CD14-positive monocyte (primary cell): ENCODE data around the gene CLDN24. TPM values are rescaled to one million over a fixed set of nuclear protein-coding genes. Genes with fewer than 3 reads are reported as not detected.

Source experiments
- DNase-seq, 3 donors: peaks; one replicate each; pipeline ENCODE4 v3.0.0-alpha.2; 2011 to 2022
- H2AFZ ChIP-seq: 2 replicates; pipeline ENCODE4 v1.6.0; 2012; ENCODE audit warnings: mild to moderate bottlenecking, low read depth, low read length, inconsistent platforms; ENCODE audit not compliant: insufficient read depth, poor library complexity, severe bottlenecking
- H3K27ac ChIP-seq, 2 donors: 1 replicate in 1 of 2; 2 replicates in 1 of 2; pipeline ENCODE4 v1.5.1; 2012 to 2013; ENCODE audit warnings: low read length in 2 of 2, control low read depth in 1 of 2, inconsistent platforms in 1 of 2, low read depth in 1 of 2, mild to moderate bottlenecking in 1 of 2
- H3K27me3 ChIP-seq, 2 donors: one replicate each; pipeline versions ENCODE4 v1.6.0 to v1.6.1; 2011 to 2013; ENCODE audit warnings: low read length in 2 of 2; ENCODE audit not compliant: control insufficient read depth in 2 of 2, insufficient read depth in 2 of 2
- H3K36me3 ChIP-seq, 2 donors: replicated peaks in 1 of 2; 1 replicate in 1 of 2; 2 replicates in 1 of 2; pipeline versions ENCODE4 v1.5.1 to v1.6.1; 2012 to 2013; ENCODE audit warnings: low read length in 2 of 2, control low read depth in 1 of 2, inconsistent platforms in 1 of 2, mild to moderate bottlenecking in 1 of 2; ENCODE audit not compliant: insufficient read depth in 2 of 2, control insufficient read depth in 1 of 2
- H3K4me1 ChIP-seq, 2 donors: 1 replicate in 1 of 2; 2 replicates in 1 of 2; pipeline versions ENCODE4 v1.5.1 to v1.6.1; 2012 to 2013; ENCODE audit warnings: low read length in 2 of 2, control low read depth in 1 of 2, inconsistent platforms in 1 of 2, mild to moderate bottlenecking in 1 of 2, moderate library complexity in 1 of 2; ENCODE audit not compliant: insufficient read depth in 2 of 2, control insufficient read depth in 1 of 2
- H3K4me2 ChIP-seq: replicated peaks from 2 replicates; pipeline ENCODE3; 2012; ENCODE audit warnings: low read length, moderate library complexity, mild to moderate bottlenecking; ENCODE audit not compliant: poor library complexity, severe bottlenecking; ENCODE audit errors: extremely low read depth
- H3K4me3 ChIP-seq, 3 experiments: fragments of 200-600 bp in 1 of 3; sonication (generic) in 1 of 3; replicated peaks in 1 of 3; 1 replicate in 2 of 3; 2 replicates in 1 of 3; pipeline ENCODE4 v1.5.1; 2011 to 2013; ENCODE audit warnings: low read length in 3 of 3, mild to moderate bottlenecking in 3 of 3, control low read depth in 2 of 3, low read depth in 2 of 3, inconsistent platforms in 1 of 3, moderate library complexity in 1 of 3
- H3K79me2 ChIP-seq: 2 replicates; pipeline ENCODE4 v1.6.0; 2012; ENCODE audit warnings: mild to moderate bottlenecking, control low read depth, inconsistent platforms, low read length, moderate library complexity; ENCODE audit not compliant: insufficient read depth
- H3K9ac ChIP-seq: 2 replicates; pipeline ENCODE4 v1.6.0; 2017; ENCODE audit warnings: low read length, mild to moderate bottlenecking; ENCODE audit not compliant: insufficient read depth, poor library complexity, severe bottlenecking
- H3K9me3 ChIP-seq, 2 donors: replicated peaks in 1 of 2; 1 replicate in 1 of 2; 2 replicates in 1 of 2; pipeline versions ENCODE4 v1.5.1 to v1.6.1; 2012 to 2013; ENCODE audit warnings: low read length in 2 of 2, control low read depth in 1 of 2; ENCODE audit not compliant: control insufficient read depth in 1 of 2, insufficient read depth in 1 of 2
- H4K20me1 ChIP-seq: 2 replicates; pipeline ENCODE4 v1.6.0; 2012; ENCODE audit warnings: mild to moderate bottlenecking, low read length, control low read depth, moderate library complexity; ENCODE audit not compliant: insufficient read depth
- H3K27ac Mint-ChIP-seq, 7 donors: one replicate each; pipeline ENCODE4 v1.8.0; 2020; ENCODE audit warnings: mild to moderate bottlenecking in 7 of 7, mixed read lengths in 7 of 7, moderate library complexity in 6 of 7, inconsistent platforms in 2 of 7
- H3K27me3 Mint-ChIP-seq, 3 donors: one replicate each; pipeline ENCODE4 v1.8.0; 2021 to 2022; ENCODE audit warnings: low read depth in 3 of 3, mild to moderate bottlenecking in 3 of 3, mixed read lengths in 3 of 3, moderate library complexity in 3 of 3, inconsistent platforms in 1 of 3
- H3K36me3 Mint-ChIP-seq, 2 donors: one replicate each; pipeline ENCODE4 v1.8.0; 2020; ENCODE audit warnings: mixed read lengths in 2 of 2, inconsistent platforms in 1 of 2, mild to moderate bottlenecking in 1 of 2
- H3K4me1 Mint-ChIP-seq: one replicate; pipeline ENCODE4 v1.8.0; 2020; ENCODE audit warnings: mild to moderate bottlenecking, mixed read lengths
- H3K4me3 Mint-ChIP-seq, 2 donors: one replicate each; pipeline ENCODE4 v1.8.0; 2020; ENCODE audit warnings: mild to moderate bottlenecking in 2 of 2, mixed read lengths in 2 of 2, moderate library complexity in 1 of 2
- H3K9me3 Mint-ChIP-seq, 7 donors: one replicate each; pipeline ENCODE4 v1.8.0; 2020 to 2022; ENCODE audit warnings: mixed read lengths in 7 of 7, mild to moderate bottlenecking in 6 of 7, moderate library complexity in 6 of 7, inconsistent platforms in 2 of 7
- WGBS: methylation state at CpG from one replicate; pipeline ENCODE4 v1.1.5; 2013; ENCODE audit warnings: missing lambda C conversion rate; ENCODE audit not compliant: insufficient coverage; 5-methylcytosine and 5-hydroxymethylcytosine counted together
- intact Hi-C, 2 donors: fragments of 100-400 bp; cut with micrococcal nuclease; formaldehyde crosslinking; loops; one replicate each; pipeline versions ENCODE4 v1.15.0 to v1.15.1; 2023
- polyA plus RNA-seq, 3 donors: library from polyadenylated mRNA; depleted of rRNA in 1 of 3; unstranded in 2 of 3; stranded (reverse) in 1 of 3; fragments of 300-500 nt in 2 of 3; fragments of >200 nt in 1 of 3; fragmentation: Illumina TruSeq in 2 of 3; gene quantifications; 1 replicate in 2 of 3; 2 replicates in 1 of 3; pipeline ENCODE4 v1.2.3, GENCODE V29; 2012 to 2021
- TF ChIP-seq, protein P1 (sequence below): fragments of 200-600 bp; IDR thresholded peaks from one replicate; pipeline ENCODE4 v1.8.0; 2022; ENCODE audit warnings: antibody characterized with exemption, mild to moderate bottlenecking

CLDN24 gene
- polyA plus RNA-seq, 3 donors: not detected

DNA sequence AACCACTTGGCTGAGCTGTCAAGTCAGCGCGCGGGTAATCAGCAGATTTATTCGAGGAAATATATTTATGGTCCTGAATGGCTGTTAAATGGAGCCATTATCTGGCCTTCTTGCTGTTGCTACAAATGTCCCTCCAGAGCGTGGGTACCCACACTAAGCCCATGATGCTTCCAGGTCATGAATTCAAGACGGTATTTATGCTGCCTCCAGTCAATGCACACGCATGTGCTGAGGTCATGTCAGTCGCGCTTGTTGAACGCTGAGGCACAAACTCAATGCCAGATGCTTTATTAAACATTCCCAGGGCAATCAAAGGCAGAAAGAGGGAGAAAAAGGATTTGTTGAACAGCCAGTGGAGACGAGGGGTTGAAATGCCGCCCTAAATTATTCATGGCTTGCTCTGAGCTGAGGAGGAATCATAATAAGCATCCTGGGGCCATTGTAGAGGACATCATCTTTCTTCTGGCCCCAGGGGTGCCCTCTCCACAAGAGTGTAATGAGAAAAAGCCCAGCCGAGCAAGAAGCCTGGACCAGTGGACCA, 36.1 kb upstream of the CLDN24 start:
- 91% methylated on average over 10 of the region's 13 CpGs for WGBS
- H4K20me1 ChIP-seq: no peaks in the 10 kb centered on the region
- no peak overlapping the region for H3K27ac ChIP-seq
- Mint-ChIP-seq H3K9me3 (peaks cover 0 to 3% (median 0%) of the 10 kb centered on the region in 7 donors), H3K4me3 (no peak overlapping the region), H3K4me1 (peaks cover 3% of the 10 kb centered on the region), H3K27me3 (peaks cover 0 to 2% (median 2%) of the 10 kb centered on the region in 3 donors), H3K36me3 (no peaks in the 10 kb centered on the region), H3K27ac (no peak overlapping the region)
- no peaks in the 10 kb centered on the region for H3K27me3 ChIP-seq
- no peak overlapping the region for H3K4me2 ChIP-seq
- no peak overlapping the region for H3K9ac ChIP-seq
- TF ChIP-seq, protein P1, sequence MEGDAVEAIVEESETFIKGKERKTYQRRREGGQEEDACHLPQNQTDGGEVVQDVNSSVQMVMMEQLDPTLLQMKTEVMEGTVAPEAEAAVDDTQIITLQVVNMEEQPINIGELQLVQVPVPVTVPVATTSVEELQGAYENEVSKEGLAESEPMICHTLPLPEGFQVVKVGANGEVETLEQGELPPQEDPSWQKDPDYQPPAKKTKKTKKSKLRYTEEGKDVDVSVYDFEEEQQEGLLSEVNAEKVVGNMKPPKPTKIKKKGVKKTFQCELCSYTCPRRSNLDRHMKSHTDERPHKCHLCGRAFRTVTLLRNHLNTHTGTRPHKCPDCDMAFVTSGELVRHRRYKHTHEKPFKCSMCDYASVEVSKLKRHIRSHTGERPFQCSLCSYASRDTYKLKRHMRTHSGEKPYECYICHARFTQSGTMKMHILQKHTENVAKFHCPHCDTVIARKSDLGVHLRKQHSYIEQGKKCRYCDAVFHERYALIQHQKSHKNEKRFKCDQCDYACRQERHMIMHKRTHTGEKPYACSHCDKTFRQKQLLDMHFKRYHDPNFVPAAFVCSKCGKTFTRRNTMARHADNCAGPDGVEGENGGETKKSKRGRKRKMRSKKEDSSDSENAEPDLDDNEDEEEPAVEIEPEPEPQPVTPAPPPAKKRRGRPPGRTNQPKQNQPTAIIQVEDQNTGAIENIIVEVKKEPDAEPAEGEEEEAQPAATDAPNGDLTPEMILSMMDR: no peak
- H3K4me3 ChIP-seq: no peak overlapping the region
- no peaks in the 10 kb centered on the region for H3K79me2 ChIP-seq
- DNase-seq: no peak
- no peak overlapping the region for H2AFZ ChIP-seq
- H3K4me1 ChIP-seq: no peaks in the 10 kb centered on the region
- no peaks in the 10 kb centered on the region for H3K36me3 ChIP-seq
- intact Hi-C loops: no loop called here
- no peaks in the 10 kb centered on the region for H3K9me3 ChIP-seq

DNA sequence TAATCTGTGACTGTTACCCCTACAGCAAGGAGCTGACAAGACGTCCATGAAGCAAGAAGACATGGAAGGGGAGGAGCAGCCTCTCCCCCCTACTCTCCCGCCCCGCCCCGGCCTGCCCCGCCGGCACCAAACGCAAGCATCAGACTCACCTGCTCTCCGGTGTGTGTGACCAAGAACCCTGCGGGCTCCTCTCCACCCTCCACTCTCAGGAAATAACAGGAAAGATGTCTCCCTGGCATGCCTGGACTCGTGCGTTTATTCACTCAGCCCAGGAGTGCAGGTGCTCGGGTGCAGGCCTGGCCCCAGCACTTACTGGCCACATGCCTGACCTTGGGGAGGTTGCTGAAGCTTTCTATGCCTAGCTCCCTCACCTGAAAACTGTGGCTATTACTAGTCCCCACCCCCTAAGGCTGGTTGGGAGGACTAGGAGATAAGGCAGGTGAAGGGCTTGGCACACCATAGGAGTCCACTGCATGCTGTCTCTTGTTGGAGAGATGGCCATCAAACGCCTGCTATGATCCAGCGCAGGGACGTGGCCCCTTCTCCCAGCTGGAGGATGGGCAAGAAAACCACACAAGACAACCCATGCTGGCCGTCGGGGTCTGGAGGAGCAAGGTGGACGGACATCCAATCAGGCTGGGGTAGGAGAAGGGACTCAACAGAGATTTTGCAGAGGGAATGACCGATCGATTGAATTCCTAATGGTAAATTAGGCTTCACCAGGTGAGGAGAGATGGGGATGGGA, 34.9 kb upstream of the CLDN24 start:
- no peak overlapping the region for H3K9ac ChIP-seq
- Mint-ChIP-seq H3K4me1 (peaks cover 3% of the 10 kb centered on the region), H3K27ac (no peak overlapping the region), H3K27me3 (peaks cover 0 to 4% (median 2%) of the 10 kb centered on the region in 3 donors), H3K4me3 (no peak overlapping the region), H3K9me3 (peaks cover 0 to 3% (median 0%) of the 10 kb centered on the region in 7 donors), H3K36me3 (no peaks in the 10 kb centered on the region)
- no peaks in the 10 kb centered on the region for H3K36me3 ChIP-seq
- no peak overlapping the region for H2AFZ ChIP-seq
- no peaks in the 10 kb centered on the region for H3K4me1 ChIP-seq
- H3K9me3 ChIP-seq: no peaks in the 10 kb centered on the region
- no peak overlapping the region for H3K4me2 ChIP-seq
- no peaks in the 10 kb centered on the region for H3K27me3 ChIP-seq
- intact Hi-C loops: no loop called here
- H3K4me3 ChIP-seq: no peak overlapping the region
- WGBS: 99% methylated on average over 10 of the region's 20 CpGs
- no peaks in the 10 kb centered on the region for H4K20me1 ChIP-seq
- no peak for DNase-seq
- TF ChIP-seq, protein P1: no peak
- H3K79me2 ChIP-seq: no peaks in the 10 kb centered on the region
- H3K27ac ChIP-seq: no peak overlapping the region
